Activated T-helper 2 cell treated with anti-CD3 and anti-CD28 coated beads, Interferon-gamma antibody, Interleukin-2, Interleukin-4, amounts not matched to agents 10 μg/mL and 5 μg/mL and 100 μg/mL, durations not matched to agents 14 hours and 24 hours and 36 hours (primary cell): ENCODE data around the gene ZNF445. TPM values are rescaled to one million over a fixed set of nuclear protein-coding genes. Genes with fewer than 3 reads are reported as not detected.
A peak's percentile ranks its signal among the peaks of the same experiment; 100 is the strongest.
"Not testable (repeated sequence)": the region's sequence is repeated elsewhere in the genome, so short reads cannot be mapped to it uniquely, and the experiment has no call there.

Source experiments
- DNase-seq: peaks from one replicate; pipeline ENCODE4 v3.0.0; 2021; ENCODE audit warnings: low spot score
- H3K27ac Mint-ChIP-seq: one replicate; pipeline ENCODE4 v1.8.0; 2021; ENCODE audit warnings: mixed read lengths
- H3K27me3 Mint-ChIP-seq: one replicate; pipeline ENCODE4 v1.8.0; 2021; ENCODE audit warnings: low read depth, mixed read lengths
- H3K36me3 Mint-ChIP-seq: one replicate; pipeline ENCODE4 v1.8.0; 2021; ENCODE audit warnings: low read depth, mixed read lengths
- H3K4me1 Mint-ChIP-seq: one replicate; pipeline ENCODE4 v1.8.0; 2021; ENCODE audit warnings: low read depth, mixed read lengths
- H3K4me3 Mint-ChIP-seq: one replicate; pipeline ENCODE4 v1.8.0; 2021; ENCODE audit warnings: low read depth, mild to moderate bottlenecking, moderate library complexity, mixed read lengths
- H3K9me3 Mint-ChIP-seq: one replicate; pipeline ENCODE4 v1.8.0; 2021; ENCODE audit warnings: mixed read lengths
- intact Hi-C: fragments of 100-400 bp; cut with micrococcal nuclease; formaldehyde crosslinking; loops from one replicate; pipeline ENCODE4 v1.15.1; 2023
- total RNA-seq: library from RNA; stranded (reverse); gene quantifications from 2 replicates; pipeline ENCODE4 v1.2.3, GENCODE V29; 2022

Gene ZNF445
- total RNA-seq, 1 donor from 2014 or later, result 22.6 TPM

DNA sequence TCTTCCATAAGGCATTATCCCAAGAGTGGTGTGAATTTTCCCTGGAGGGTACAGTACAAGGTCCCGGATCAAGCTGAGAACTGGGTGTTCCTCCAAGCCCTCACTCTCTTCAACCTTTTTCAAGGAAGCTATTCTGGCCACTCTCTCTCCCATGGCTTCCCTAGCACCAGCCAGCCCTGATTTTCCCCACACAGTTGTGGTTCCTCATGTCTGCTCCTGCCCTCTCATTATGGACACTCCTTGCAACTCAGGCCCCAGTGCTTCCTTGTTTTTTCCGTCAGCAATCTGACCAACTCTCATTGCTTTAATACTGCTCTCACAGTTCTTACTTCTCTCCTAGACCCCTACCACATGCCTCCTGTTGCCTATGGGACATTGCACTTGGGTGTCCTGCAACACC lies 25.7 kb upstream of the ZNF445 start:
- H3K27ac Mint-ChIP-seq, H3K4me3 Mint-ChIP-seq, DNase-seq, H3K4me1 Mint-ChIP-seq, intact Hi-C loops, H3K27me3 Mint-ChIP-seq: not testable (repeated sequence)
- peaks cover 86% of the 10 kb centered on the region for H3K36me3 Mint-ChIP-seq
- H3K9me3 Mint-ChIP-seq, result peaks cover 78% of the 10 kb centered on the region

DNA sequence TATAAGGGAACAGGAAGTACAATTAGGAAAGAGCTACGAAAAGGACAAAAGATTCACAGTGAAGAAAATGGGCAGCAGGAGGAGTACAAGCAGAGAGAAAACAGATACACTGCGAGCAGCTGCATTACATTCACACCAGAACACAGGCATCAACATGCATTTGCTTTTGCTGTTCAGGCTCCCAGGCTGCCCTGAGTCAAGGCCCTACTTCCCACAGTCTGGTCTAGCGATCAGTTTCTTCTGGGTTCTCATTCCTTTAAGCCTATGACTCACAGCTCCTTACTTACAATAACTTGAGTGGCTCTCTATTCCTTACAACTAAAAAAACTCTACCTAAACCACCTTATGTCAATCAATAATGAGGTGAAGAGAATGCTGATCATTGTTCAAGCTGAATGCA lies 24.5 kb upstream of the ZNF445 start:
- no peak for DNase-seq
- Mint-ChIP-seq H3K27ac (no peak overlapping the region), H3K4me3 (no peak overlapping the region), H3K9me3 (peaks cover 84% of the 10 kb centered on the region), H3K36me3 (peaks cover 88% of the 10 kb centered on the region), H3K4me1 (peaks cover 2% of the 10 kb centered on the region), H3K27me3 (no peaks in the 10 kb centered on the region)
- intact Hi-C loops, result no loop called here

DNA sequence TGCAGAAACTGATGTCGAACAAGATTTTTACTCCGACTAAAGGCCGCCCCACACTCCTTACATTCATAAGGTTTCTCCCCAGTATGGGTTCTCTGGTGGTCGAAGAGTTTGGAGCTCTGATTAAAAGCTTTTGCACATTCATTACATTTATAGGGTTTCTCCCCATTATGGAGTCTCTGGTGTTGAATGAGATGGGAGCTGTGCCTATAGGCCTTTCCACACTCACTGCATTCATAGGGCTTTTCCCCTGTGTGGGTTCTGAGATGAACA lies 22.4 kb upstream of the ZNF445 start:
- intact Hi-C loops, DNase-seq, H3K4me1 Mint-ChIP-seq, H3K27ac Mint-ChIP-seq, H3K27me3 Mint-ChIP-seq, H3K4me3 Mint-ChIP-seq: not testable (repeated sequence)
- Mint-ChIP-seq H3K9me3 (peaks cover 79% of the 10 kb centered on the region), H3K36me3 (peaks cover 86% of the 10 kb centered on the region)

DNA sequence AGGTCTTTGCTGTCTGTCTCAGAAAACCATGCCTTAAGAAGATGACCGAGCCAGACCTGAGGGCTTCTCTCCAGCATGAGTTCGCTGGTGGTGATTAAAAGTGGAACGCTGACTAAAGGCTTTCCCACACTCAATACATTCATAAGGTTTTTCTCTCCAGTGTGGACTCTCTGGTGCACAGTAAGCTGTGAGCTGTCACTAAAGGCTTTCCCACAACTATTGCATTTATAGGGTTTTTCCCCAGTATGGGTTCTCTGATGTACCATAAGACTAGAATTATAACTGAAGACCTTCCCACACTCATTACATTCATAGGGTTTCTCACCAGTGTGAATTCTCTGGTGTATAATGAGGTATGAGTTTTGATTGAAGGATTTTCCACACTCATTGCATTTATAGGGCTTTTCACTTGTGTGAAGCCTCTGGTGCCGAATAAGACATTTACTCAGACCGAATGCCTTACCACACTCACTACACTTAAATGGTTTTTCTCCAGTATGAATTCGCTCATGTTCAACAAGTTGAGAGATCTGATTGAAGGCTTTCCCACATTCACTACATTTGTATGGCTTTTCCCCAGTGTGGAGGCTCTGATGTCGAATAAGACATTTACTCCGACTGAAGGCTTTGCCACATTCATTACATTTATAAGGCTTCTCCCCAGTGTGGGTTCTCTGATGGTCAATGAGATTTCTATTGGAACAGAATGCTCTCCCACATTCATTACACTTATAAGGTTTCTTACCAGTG lies 21.9 kb upstream of the ZNF445 start:
- Mint-ChIP-seq H3K27ac (no peak overlapping the region), H3K4me3 (no peak overlapping the region), H3K4me1 (no peaks in the 10 kb centered on the region), H3K27me3 (no peaks in the 10 kb centered on the region), H3K9me3 (peaks cover 84% of the 10 kb centered on the region), H3K36me3 (peaks cover 91% of the 10 kb centered on the region)
- intact Hi-C loops, result no loop called here
- DNase-seq, result no peak

DNA sequence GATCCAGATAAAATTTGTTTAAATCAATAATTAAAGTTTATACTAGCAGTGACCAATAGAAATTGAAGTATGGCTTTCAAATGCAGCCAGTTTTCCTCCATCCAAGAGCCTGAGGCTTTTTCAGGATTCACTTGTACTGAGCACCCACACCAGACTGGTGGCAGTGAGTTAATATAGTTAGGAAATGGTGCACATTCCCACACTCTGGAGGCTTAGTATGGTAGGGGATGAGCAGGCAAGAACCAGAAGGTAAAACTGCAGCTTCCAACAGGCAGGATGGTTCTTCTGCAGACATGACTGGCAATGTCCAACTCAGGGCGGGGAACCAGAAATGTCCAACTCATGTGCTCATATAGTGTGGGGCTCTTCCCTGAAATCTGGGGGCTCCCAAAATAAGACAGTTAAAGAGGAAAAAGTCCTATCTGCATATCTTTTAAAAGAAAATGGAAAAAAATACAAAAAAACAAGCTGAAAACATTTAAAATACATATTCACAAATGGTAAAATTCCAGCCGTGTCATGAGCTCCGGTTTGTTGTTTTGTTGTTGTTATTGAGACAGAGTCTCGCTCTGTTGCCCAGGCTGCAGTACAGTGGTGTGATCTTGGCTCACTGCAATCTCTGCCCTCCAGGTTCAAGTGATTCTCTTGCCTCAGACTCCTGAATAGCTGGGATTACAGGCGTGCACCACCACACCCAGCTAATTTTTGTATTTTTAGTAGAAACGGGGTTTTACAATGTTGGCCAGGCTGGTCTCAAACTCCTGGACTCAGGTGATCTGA lies 18.4 kb upstream of the ZNF445 start:
- Mint-ChIP-seq H3K27me3 (no peaks in the 10 kb centered on the region), H3K4me1 (no peaks in the 10 kb centered on the region), H3K9me3 (peaks cover 84% of the 10 kb centered on the region), H3K27ac (no peak overlapping the region), H3K4me3 (no peak overlapping the region), H3K36me3 (peaks cover 84% of the 10 kb centered on the region)
- intact Hi-C loops, result no loop called here
- DNase-seq, result no peak

DNA sequence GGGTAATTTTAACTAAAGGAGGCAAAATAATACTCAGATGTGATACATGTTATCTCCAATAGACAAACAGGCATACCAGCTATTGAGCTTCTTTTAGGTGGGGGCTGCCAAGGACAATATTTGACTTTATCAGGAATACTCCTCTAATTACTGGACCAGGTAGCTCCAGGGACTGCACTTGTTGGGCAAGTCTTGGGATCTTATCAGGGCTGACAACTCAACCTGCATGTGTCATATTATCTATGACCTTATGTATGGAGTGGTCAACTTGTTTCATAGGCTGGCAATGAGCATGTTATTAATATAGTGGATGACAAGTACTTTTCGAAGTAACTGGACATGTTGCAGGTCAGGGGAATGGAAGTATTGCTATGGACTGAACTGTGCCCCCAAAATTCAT lies 15.0 kb upstream of the ZNF445 start:
- intact Hi-C loops, result no loop called here
- DNase-seq, result no peak
- no peaks in the 10 kb centered on the region for H3K4me1 Mint-ChIP-seq
- H3K27me3 Mint-ChIP-seq, result no peaks in the 10 kb centered on the region
- H3K27ac Mint-ChIP-seq, result no peak overlapping the region
- H3K9me3 Mint-ChIP-seq, result peaks cover 76% of the 10 kb centered on the region
- no peak overlapping the region for H3K4me3 Mint-ChIP-seq
- peaks cover 67% of the 10 kb centered on the region for H3K36me3 Mint-ChIP-seq

DNA sequence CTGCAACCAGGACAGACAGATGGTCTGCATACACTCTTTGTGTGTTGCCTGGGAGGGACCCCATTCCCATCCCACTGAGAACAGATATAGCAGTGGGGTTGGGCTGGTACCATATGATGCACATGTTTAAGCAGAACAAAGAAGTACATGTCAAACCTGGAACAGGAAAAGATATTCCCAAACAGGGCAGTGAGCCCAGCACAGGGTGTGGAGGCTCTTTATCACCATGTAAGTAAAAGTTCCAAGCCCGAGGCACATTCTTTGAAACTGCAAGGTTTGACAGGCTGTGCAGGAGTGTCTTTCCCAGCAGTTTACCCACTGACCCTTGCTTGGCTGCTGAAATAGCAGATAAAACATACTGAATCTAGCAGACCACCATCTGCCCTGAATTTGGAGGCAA lies 5.3 kb upstream of the ZNF445 start:
- Mint-ChIP-seq H3K27ac (no peak overlapping the region), H3K4me3 (no peak overlapping the region), H3K27me3 (no peaks in the 10 kb centered on the region), H3K9me3 (peaks cover 25% of the 10 kb centered on the region), H3K36me3 (peaks cover 2% of the 10 kb centered on the region), H3K4me1 (peaks cover 7% of the 10 kb centered on the region)
- no peak for DNase-seq
- intact Hi-C loops, result no loop called here

DNA sequence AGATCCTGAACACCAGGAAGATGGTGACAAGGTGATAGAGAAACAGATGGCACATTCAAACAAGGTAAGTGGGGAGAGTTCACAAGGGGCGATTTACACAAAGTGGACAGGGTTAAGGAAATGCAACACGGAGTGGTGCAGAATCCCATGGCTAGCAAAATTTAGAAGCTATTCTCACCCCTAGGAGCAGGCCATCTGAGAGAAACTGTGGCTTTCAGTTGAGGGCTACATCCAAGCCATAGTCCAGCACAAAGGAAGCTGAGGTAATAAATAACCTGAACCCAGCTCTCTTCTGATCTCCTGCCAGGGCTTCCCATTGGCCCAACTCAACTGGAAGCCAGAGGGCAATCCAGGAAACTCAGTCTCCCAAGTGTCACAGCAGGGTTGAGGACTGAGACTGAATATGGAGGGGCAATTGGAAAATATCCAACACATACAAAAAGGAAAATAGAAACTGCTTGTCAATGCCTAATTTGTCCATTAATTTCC lies 1.2 kb upstream of the ZNF445 start:
- intact Hi-C loops, result loop anchor here (5.0 to 10.0 kb wide), 2 partner anchors 144 to 286 kb away; partner anchors contain the start of genes KIAA1143 and KIF15
- H3K4me1 Mint-ChIP-seq, result peaks cover 24% of the 10 kb centered on the region
- H3K4me3 Mint-ChIP-seq, result peak overlapping the region; percentile 91
- H3K9me3 Mint-ChIP-seq, result no peaks in the 10 kb centered on the region
- H3K27ac Mint-ChIP-seq, result no peak overlapping the region
- peaks cover 8% of the 10 kb centered on the region for H3K36me3 Mint-ChIP-seq
- no peaks in the 10 kb centered on the region for H3K27me3 Mint-ChIP-seq
- no peak for DNase-seq

DNA sequence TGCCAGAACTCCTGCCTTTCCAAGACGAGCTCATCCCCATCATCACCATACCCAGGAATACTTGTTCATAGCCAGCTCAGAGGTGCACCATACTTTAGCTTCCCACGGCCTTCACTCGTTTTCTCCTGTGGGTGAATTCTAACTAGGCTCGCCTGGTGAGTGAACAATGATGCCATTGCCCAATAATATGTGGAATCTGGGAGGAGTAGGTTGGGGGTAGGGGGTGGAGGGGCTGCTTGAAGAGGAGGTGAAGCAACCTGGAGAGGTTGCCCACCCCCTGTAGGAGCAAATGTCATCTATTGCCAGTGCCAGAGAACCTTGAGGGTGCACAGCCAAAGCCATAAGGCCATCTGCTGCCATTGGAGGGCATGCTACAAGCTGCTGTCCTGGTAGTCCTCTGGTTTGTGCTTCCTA lies 592 bp upstream of the ZNF445 start:
- H3K36me3 Mint-ChIP-seq, result peaks cover 8% of the 10 kb centered on the region
- peaks cover 24% of the 10 kb centered on the region for H3K4me1 Mint-ChIP-seq
- H3K9me3 Mint-ChIP-seq, result no peaks in the 10 kb centered on the region
- H3K27me3 Mint-ChIP-seq, result no peaks in the 10 kb centered on the region
- H3K4me3 Mint-ChIP-seq, result peak overlapping the region; percentile 91
- peak overlapping the region; percentile 82 for H3K27ac Mint-ChIP-seq
- DNase-seq, result no peak
- intact Hi-C loops, result loop anchor here (5.0 to 10.0 kb wide), 2 partner anchors 144 to 287 kb away; partner anchors contain the start of genes KIAA1143 and KIF15

DNA sequence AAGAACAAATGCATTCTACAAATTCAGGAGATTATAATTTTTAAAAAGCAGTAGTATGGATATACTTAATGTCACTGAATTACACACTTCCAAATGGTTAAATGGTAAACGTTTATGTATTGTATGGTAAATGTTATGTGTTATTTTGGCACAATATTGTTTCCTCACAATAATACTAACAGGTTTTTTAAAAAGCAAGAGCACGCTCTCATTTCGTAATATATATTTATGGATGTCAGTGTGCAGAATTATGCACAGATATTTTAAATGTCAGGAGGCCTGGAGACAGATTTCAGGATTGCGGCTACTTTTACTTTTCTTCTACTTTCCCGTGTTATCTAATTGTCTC lies 533 bp downstream of the ZNF445 start:
- H3K4me3 Mint-ChIP-seq, result peak overlapping the region; percentile 86
- H3K36me3 Mint-ChIP-seq, result peaks cover 8% of the 10 kb centered on the region
- no peaks in the 10 kb centered on the region for H3K27me3 Mint-ChIP-seq
- intact Hi-C loops, result loop anchor here (1.0 to 10.0 kb wide), 5 partner anchors 33 to 288 kb away; partner anchors contain the start of genes KIAA1143, KIF15 and TCAIM
- H3K4me1 Mint-ChIP-seq, result peaks cover 27% of the 10 kb centered on the region
- DNase-seq, result no peak
- peak overlapping the region; percentile 69 for H3K27ac Mint-ChIP-seq
- H3K9me3 Mint-ChIP-seq, result no peaks in the 10 kb centered on the region

DNA sequence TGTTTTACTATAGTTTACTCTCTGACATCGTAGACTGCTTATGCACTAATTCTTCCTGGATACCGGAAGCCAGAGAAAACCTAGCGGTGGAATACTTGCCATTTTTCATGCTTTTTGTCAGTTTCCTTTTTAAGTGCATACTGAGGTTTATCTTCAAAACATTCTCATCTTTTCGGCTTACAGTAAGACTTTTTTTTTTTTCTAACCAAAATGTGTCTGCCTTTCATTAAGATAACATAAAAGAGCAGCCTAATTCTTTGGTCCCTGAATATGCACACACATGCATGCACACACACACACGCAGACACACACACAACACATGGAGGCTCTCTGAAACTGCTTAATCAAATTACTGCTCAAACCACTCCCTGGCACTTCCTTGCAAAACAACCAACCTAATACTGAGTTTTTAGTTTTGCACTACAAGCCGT lies 1.3 kb downstream of the ZNF445 start:
- intact Hi-C loops, result loop anchor here (5.0 to 10.0 kb wide), 2 partner anchors 146 to 289 kb away; partner anchors contain the start of genes KIAA1143 and KIF15
- H3K27ac Mint-ChIP-seq, result peak overlapping the region; percentile 69
- peak overlapping the region; percentile 86 for H3K4me3 Mint-ChIP-seq
- no peaks in the 10 kb centered on the region for H3K9me3 Mint-ChIP-seq
- peaks cover 9% of the 10 kb centered on the region for H3K36me3 Mint-ChIP-seq
- H3K4me1 Mint-ChIP-seq, result peaks cover 34% of the 10 kb centered on the region
- DNase-seq, result no peak
- no peaks in the 10 kb centered on the region for H3K27me3 Mint-ChIP-seq

DNA sequence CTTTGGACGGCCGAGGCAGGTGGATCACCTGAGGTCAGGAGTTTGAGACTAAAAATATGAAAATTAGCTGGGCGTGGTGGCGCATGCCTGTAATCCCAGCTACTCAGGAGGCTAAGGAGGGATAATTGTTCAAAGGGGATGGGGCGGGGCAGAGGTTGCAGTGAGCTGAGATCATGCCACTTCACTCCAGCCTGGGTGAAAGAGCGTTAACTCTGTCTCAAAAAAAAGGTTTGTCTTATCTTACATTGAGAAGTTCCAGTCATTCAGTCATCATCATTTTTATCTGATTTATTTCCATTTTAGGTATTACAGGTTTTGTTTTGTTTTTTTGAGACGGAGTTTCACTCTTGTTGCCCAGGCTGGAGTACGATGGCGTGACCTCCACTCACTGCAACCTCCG lies 2.6 kb downstream of the ZNF445 start:
- H3K9me3 Mint-ChIP-seq, DNase-seq, H3K27me3 Mint-ChIP-seq, H3K27ac Mint-ChIP-seq: not testable (repeated sequence)
- peaks cover 42% of the 10 kb centered on the region for H3K4me1 Mint-ChIP-seq
- intact Hi-C loops, result loop anchor here (5.0 to 10.0 kb wide), 2 partner anchors 147 to 290 kb away; partner anchors contain the start of genes KIAA1143 and KIF15
- H3K36me3 Mint-ChIP-seq, result peaks cover 20% of the 10 kb centered on the region
- peak overlapping the region; percentile 28 for H3K4me3 Mint-ChIP-seq

DNA sequence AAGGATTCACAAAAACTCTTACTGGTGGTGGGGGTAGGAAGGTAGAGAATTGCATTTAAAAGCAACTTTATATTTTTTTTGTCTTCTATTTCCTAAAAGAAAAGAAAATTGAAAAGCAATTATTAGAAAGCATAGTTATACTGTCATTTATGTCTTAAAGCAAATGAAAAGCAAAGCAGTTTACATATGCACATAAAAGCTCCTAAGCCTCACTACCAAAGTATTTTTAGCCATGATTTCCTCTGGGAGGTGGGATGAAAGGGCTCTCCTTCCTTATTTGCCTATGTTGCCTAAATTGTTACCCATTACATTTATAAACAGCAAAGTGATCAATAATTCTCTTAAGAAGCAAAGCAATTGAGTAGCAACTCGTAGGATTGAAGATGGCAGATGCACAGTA lies 7.0 kb downstream of the ZNF445 start:
- intact Hi-C loops, result loop anchor here (10.0 kb wide), 1 partner anchor 294 kb away; the partner anchor contains the start of genes KIAA1143 and KIF15
- Mint-ChIP-seq H3K4me3 (no peak overlapping the region), H3K27me3 (no peaks in the 10 kb centered on the region), H3K9me3 (no peaks in the 10 kb centered on the region), H3K36me3 (peaks cover 40% of the 10 kb centered on the region), H3K27ac (no peak overlapping the region), H3K4me1 (peaks cover 36% of the 10 kb centered on the region)
- no peak for DNase-seq
